Gastroesophageal sphincter (tissue), 3 donors: ENCODE results near the gene VPREB3.

Source experiments
- CTCF ChIP-seq, 4 experiments: fragments of 200-600 bp in 2 of 4; fragments of 450-650 bp in 2 of 4; sonication (generic) in 1 of 4; IDR thresholded peaks; one replicate each; pipeline ENCODE4 v1.5.1; 2017 to 2019; ENCODE audit warnings: antibody characterized with exemption in 4 of 4, mild to moderate bottlenecking in 2 of 4, moderate library complexity in 2 of 4
- EP300 ChIP-seq: sonication (generic); formaldehyde crosslinking; IDR thresholded peaks from one replicate; pipeline ENCODE4 v1.6.1; 2017; ENCODE audit warnings: antibody characterized with exemption, mild to moderate bottlenecking
- POLR2A ChIP-seq, 2 donors: fragments of 450-650 bp; IDR thresholded peaks; one replicate each; pipeline ENCODE4 v1.6.1; 2017; ENCODE audit warnings: antibody characterized with exemption in 2 of 2, mild to moderate bottlenecking in 2 of 2, moderate library complexity in 1 of 2
- POLR2AphosphoS5 ChIP-seq: sonication (generic); formaldehyde crosslinking; IDR thresholded peaks from one replicate; pipeline ENCODE4 v1.6.1; 2017; ENCODE audit warnings: antibody characterized with exemption

DNA sequence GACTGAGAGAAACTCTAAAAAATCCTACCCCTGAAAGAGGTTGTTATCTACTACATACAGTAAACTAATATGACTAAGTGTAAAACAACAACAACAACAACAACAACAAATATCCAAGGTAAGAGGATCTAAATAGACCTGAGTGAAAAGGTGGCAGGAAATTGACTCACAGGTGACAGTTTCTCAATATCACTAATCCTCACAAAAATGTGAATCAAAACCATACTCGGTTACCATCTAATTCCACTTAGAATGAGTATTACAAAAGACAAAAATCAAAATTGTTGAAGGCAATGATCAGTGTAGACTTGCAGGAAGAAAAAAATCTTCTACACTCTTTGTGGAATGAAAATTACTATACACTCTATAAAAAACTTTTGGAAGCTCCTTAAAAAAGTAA is 46.0 kb downstream of the VPREB3 start:
- no peak for TF ChIP-seq CTCF (IDR thresholded peaks at IDR 0.05)
- TF ChIP-seq EP300, result no peak
- no peak for TF ChIP-seq POLR2AphosphoS5
- no peak for TF ChIP-seq POLR2A (IDR thresholded peaks at IDR 0.05)
